D341Med (cell line): ENCODE measurements around the gene CYYR1.

Experiments
- DNase-seq: peaks from one replicate; pipeline ENCODE4 v3.0.0; 2012; ENCODE audit warnings: low spot score

Gene CYYR1

GRCh38 chr21:26433386-26433785 is 139.7 kb downstream of the CYYR1 start:
- DNase-seq, result no peak

GRCh38 chr21:26432410-26432809 is 140.7 kb downstream of the CYYR1 start:
- DNase-seq, result no peak

- no peak for DNase-seq
Observed at GRCh38 chr21:26425576-26425975, 147.5 kb downstream of the CYYR1 start.

DNA sequence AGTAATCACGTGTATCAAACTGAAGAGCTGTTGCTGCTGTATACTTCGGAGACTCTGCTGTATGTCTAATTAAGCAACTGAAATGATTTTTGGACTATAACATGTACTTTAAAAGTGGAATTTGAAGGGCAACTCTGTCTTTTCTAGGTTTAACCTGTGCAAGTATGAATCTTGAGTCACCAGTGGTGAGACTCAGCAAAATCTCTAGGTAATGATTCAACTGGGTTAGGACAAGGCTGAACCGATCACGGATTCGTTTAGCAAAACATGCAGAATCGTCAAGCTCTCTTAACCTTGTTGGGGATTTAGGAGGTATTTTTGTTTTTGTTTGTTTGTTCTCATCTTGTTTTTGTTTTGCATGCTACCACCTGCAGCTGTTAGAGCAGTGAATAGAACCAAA is 149.6 kb downstream of the CYYR1 start:
- no peak for DNase-seq

DNA sequence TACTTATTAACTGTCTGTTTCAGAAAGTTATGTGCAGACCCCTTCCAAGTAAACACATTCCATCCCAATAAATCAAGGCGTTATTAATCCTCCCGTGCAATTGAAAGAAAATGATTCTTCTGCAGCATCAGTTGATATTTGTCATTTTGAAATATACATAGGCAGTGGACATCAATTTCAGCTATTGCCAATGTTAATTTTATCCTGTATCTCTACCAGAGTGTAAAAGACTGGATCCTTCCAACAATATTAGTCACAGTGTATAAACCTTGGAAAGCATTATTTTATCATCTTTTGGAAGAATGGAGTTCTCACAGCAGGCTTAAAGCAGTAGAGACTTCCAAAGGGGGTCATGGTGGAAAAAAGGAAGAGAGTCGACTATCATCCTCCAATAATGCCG is 150.4 kb downstream of the CYYR1 start:
- DNase-seq, result no peak

GRCh38 chr21:26422138-26422537 is 150.9 kb downstream of the CYYR1 start:
- DNase-seq, result no peak

DNA sequence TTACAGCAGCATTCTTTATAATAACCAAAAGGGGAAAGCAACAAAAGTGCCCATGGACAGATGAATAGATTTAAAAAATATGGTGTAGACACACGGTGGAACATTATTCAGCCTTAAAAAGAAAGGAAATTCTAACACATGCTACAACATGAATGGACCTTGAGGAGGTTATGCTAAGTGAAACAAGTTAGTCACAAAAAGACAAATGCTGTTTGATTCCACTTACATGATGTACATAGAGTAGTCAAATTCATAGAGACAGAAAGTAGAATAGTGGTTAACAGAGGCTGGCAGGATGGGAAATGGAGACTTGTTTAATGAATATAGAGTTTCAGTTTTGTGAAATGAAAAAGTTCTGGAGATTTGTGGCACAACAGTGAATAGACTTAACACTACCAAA is 151.4 kb downstream of the CYYR1 start:
- DNase-seq, result no peak
